IMR-90 (cell line): Measurements from ENCODE around the gene LRIG1. TPM values are rescaled to one million over a fixed set of nuclear protein-coding genes. Genes with fewer than 3 reads are reported as not detected.

Source experiments
- ATAC-seq: fragments of 200-7000 bp; cut with Tn5 transposase; 2 replicates; pipeline ENCODE4 v1.9.1; 2020; ENCODE audit warnings: low read depth, mild to moderate bottlenecking, moderate library complexity
- BruUV-seq: library from RNA; stranded (reverse); fragments of 400-500 nt; replicated peaks from 2 replicates; lab custom pipeline; 2021; lab: Mats Ljungman, UMichigan
- CTCF ChIA-PET: fragments of 300-600 bp; formaldehyde crosslinking; extraction: SDS; loops from one replicate; lab custom pipeline; 2021; ENCODE audit warnings: antibody characterized with exemption; lab: Yijun Ruan, JAX
- POLR2A ChIA-PET: fragments of 300-600 bp; sonication (Branson Sonifier 250); formaldehyde crosslinking; loops from one replicate; lab custom pipeline; 2022; ENCODE audit warnings: antibody characterized with exemption; ENCODE audit not compliant: unreplicated experiment; lab: Charles Lee
- DNase-seq: peaks from one replicate; pipeline ENCODE4 v3.0.0; 2013
- H2AFZ ChIP-seq: replicated peaks from 2 replicates; pipeline ENCODE3; 2013; ENCODE audit warnings: low read length, mild to moderate bottlenecking; ENCODE audit not compliant: poor library complexity
- H2AK5ac ChIP-seq: 2 replicates; pipeline ENCODE4 v1.6.1; 2013; ENCODE audit warnings: low read depth, low read length, inconsistent platforms
- H2AK9ac ChIP-seq: replicated peaks from 2 replicates; pipeline ENCODE3; 2013; ENCODE audit warnings: mild to moderate bottlenecking, low read depth, low read length, moderate library complexity; ENCODE audit not compliant: poor library complexity
- H2BK120ac ChIP-seq: 2 replicates; pipeline ENCODE4 v1.6.1; 2013; ENCODE audit warnings: low read depth, low read length, inconsistent platforms
- H2BK15ac ChIP-seq: 3 replicates; pipeline ENCODE4 v1.6.1; 2013; ENCODE audit warnings: low read depth, low read length, inconsistent platforms
- H2BK20ac ChIP-seq: 2 replicates; pipeline ENCODE4 v1.6.1; 2013; ENCODE audit warnings: low read depth, mild to moderate bottlenecking, inconsistent platforms, low read length, moderate library complexity
- H2BK5ac ChIP-seq: 2 replicates; pipeline ENCODE4 v1.6.1; 2013; ENCODE audit warnings: mild to moderate bottlenecking, low read depth, low read length, inconsistent platforms; ENCODE audit not compliant: poor library complexity, severe bottlenecking
- H3K14ac ChIP-seq: replicated peaks from 2 replicates; pipeline ENCODE4 v1.6.1; 2013; ENCODE audit warnings: low read depth, low read length, inconsistent platforms
- H3K18ac ChIP-seq: 2 replicates; pipeline ENCODE4 v1.6.1; 2013; ENCODE audit warnings: low read depth, low read length, control low read depth
- H3K23ac ChIP-seq: 2 replicates; pipeline ENCODE4 v1.6.1; 2013; ENCODE audit warnings: low read depth, low read length, inconsistent platforms
- H3K27ac ChIP-seq: 2 replicates; pipeline ENCODE4 v1.5.1; 2013; ENCODE audit warnings: mild to moderate bottlenecking, control low read depth, low read length; ENCODE audit not compliant: insufficient read depth
- H3K27me3 ChIP-seq: 2 replicates; pipeline ENCODE4 v1.6.1; 2013; ENCODE audit warnings: low read length; ENCODE audit not compliant: control insufficient read depth, insufficient read depth
- H3K36me3 ChIP-seq: 2 replicates; pipeline ENCODE4 v1.6.1; 2013; ENCODE audit warnings: low read length, mixed read lengths; ENCODE audit not compliant: control insufficient read depth, insufficient read depth
- H3K4ac ChIP-seq: 2 replicates; pipeline ENCODE4 v1.6.1; 2013; ENCODE audit warnings: low read depth, low read length, inconsistent platforms
- H3K4me1 ChIP-seq: 2 replicates; pipeline ENCODE4 v1.6.1; 2013; ENCODE audit warnings: low read length, mixed read lengths; ENCODE audit not compliant: control insufficient read depth, insufficient read depth
- H3K4me2 ChIP-seq: 2 replicates; pipeline ENCODE4 v1.6.1; 2013; ENCODE audit warnings: low read depth, mild to moderate bottlenecking, control low read depth, low read length, moderate library complexity
- H3K4me3 ChIP-seq: 2 replicates; pipeline ENCODE4 v1.5.1; 2013; ENCODE audit warnings: low read depth, mild to moderate bottlenecking, control low read depth, low read length, moderate library complexity; ENCODE audit not compliant: insufficient read depth
- H3K56ac ChIP-seq: 2 replicates; pipeline ENCODE4 v1.6.1; 2013; ENCODE audit warnings: low read length, inconsistent platforms; ENCODE audit not compliant: insufficient read depth; ENCODE audit errors: extremely low read depth
- H3K79me1 ChIP-seq, 2 experiments: 2 replicates each; pipeline ENCODE4 v1.6.1; 2013; ENCODE audit warnings: low read length in 2 of 2, inconsistent platforms in 1 of 2, low read depth in 1 of 2
- H3K9ac ChIP-seq: 2 replicates; pipeline ENCODE4 v1.6.1; 2013; ENCODE audit warnings: low read depth, low read length, control low read depth
- H3K9me1 ChIP-seq: 2 replicates; pipeline ENCODE4 v1.6.1; 2013; ENCODE audit warnings: low read length, inconsistent platforms; ENCODE audit not compliant: insufficient read depth
- H3K9me3 ChIP-seq: 2 replicates; pipeline ENCODE4 v1.6.1; 2013; ENCODE audit warnings: low read length; ENCODE audit not compliant: control insufficient read depth, insufficient read depth
- H4K20me1 ChIP-seq: 2 replicates; pipeline ENCODE4 v1.6.1; 2013; ENCODE audit warnings: low read length, inconsistent platforms; ENCODE audit not compliant: insufficient read depth
- H4K5ac ChIP-seq: 2 replicates; pipeline ENCODE4 v1.6.1; 2013; ENCODE audit warnings: mild to moderate bottlenecking, low read depth, low read length, control low read depth
- H4K8ac ChIP-seq, 2 experiments: 2 replicates each; pipeline ENCODE4 v1.6.1; 2013; ENCODE audit warnings: low read depth in 2 of 2, low read length in 2 of 2, control low read depth in 1 of 2, inconsistent platforms in 1 of 2
- H4K91ac ChIP-seq: 2 replicates; pipeline ENCODE4 v1.6.1; 2013; ENCODE audit warnings: low read depth, low read length, inconsistent platforms; ENCODE audit not compliant: insufficient read depth
- POLR2A ChIP-seq: IDR thresholded peaks from 2 replicates; pipeline ENCODE4 v1.6.1; 2012; ENCODE audit warnings: mild to moderate bottlenecking, low read depth, low read length
- RAD21 ChIP-seq: IDR thresholded peaks from 2 replicates; pipeline ENCODE4 v1.6.1; 2012; ENCODE audit warnings: low read length, improper control_type of control experiment
- WGBS, 2 experiments: methylation state at CpG; one replicate each; pipeline versions ENCODE4 v1.1.5 to v1.1.7; 2013; ENCODE audit warnings: missing lambda C conversion rate in 2 of 2; ENCODE audit not compliant: insufficient read length in 1 of 2; ENCODE audit errors: extremely low coverage in 2 of 2; 5-methylcytosine and 5-hydroxymethylcytosine counted together
- dilution Hi-C: fragments of 300-500 bp; cut with HindIII; formaldehyde crosslinking; loops from one replicate; pipeline ENCODE4 v1.14.3; 2018; ENCODE audit warnings: low sequenced_read_pairs; ENCODE audit not compliant: unreplicated experiment
- in situ Hi-C: fragments of 300-500 bp; cut with MboI; formaldehyde crosslinking; loops from 3 replicates; pipeline ENCODE4 v1.14.3; 2019; ENCODE audit warnings: low sequenced_read_pairs, inconsistent platforms, mixed read lengths
- intact Hi-C: fragments of 100-400 bp; cut with micrococcal nuclease; formaldehyde crosslinking; loops from 2 replicates; pipeline ENCODE4 v1.10.0; 2022
- polyA plus RNA-seq, 3 experiments: library from polyadenylated mRNA; depleted of rRNA; stranded (reverse); fragments of >200 nt; gene quantifications; 2 replicates each; pipeline ENCODE4 v1.2.3, GENCODE V29; 2012; ENCODE audit warnings: low replicate concordance in 1 of 3
- total RNA-seq: library from RNA; depleted of rRNA; stranded (reverse); fragments of >200 nt; gene quantifications from 2 replicates; pipeline ENCODE4 v1.2.3, GENCODE V29; 2012

The LRIG1 gene
- total and polyA plus RNA-seq, 2 of the 4 experiments (the other 2 are of a cell fraction), result 62.8 to 87.8 TPM

- peak overlapping the region; percentile 68; the same call in 1 of the 2 replicates for H3K4ac ChIP-seq
- H4K5ac ChIP-seq, result no peak overlapping the region
- H2BK120ac ChIP-seq, result peak overlapping the region; percentile 56; the same call in 1 of the 2 replicates
- H3K14ac ChIP-seq, result peak overlapping the region; percentile 74
- H3K27ac ChIP-seq, result peak overlapping the region; percentile 37; the same call in 1 of the 2 replicates
- dilution Hi-C loops, result no loop called here
- no peaks in the 10 kb centered on the region for H3K36me3 ChIP-seq
- peak overlapping the region in 1 of 2 experiments; percentile 46; a peak in 2 of 4 replicates for H4K8ac ChIP-seq
- peaks cover 24 to 56% of the 10 kb centered on the region in 2 experiments for H3K79me1 ChIP-seq
- TSS peak; percentile 11 for BruUV-seq
- no peak for ATAC-seq
- H3K56ac ChIP-seq, result no peak overlapping the region
- H3K23ac ChIP-seq, result peak overlapping the region; percentile 89
- no peak overlapping the region for H2BK5ac ChIP-seq
- H2BK20ac ChIP-seq, result no peak overlapping the region
- peak; percentile 24 for DNase-seq
- ChIA-PET POLR2A (no interaction called here), CTCF (interaction anchor here (0.6 kb wide), 1 partner anchor 913 kb away, joined by 4 read pairs; no protein-coding TSS in a partner anchor)
- no peaks in the 10 kb centered on the region for H3K9me3 ChIP-seq
- 73% methylated on average over 3 of the region's 14 CpGs; no CpG with 5 or more reads in 1 of the 2 experiments for WGBS, 2 experiments
- H3K4me2 ChIP-seq, result peak overlapping the region; percentile 73
- peak overlapping the region; percentile 63 for H2AFZ ChIP-seq
- H2BK15ac ChIP-seq, result peak overlapping the region; percentile 44; the same call in 1 of the 3 replicates
- H4K91ac ChIP-seq, result peak overlapping the region; percentile 4; the same call in 1 of the 2 replicates
- peaks cover 3% of the 10 kb centered on the region; the same call in 1 of the 2 replicates for H3K27me3 ChIP-seq
- intact Hi-C loops, result loop anchor here (1.0 to 5.0 kb wide), 3 partner anchors 57 to 242 kb away; no protein-coding TSS in a partner anchor
- peak overlapping the region; percentile 86 for H2AK9ac ChIP-seq
- H2AK5ac ChIP-seq, result peak overlapping the region; percentile 20
- H3K4me3 ChIP-seq, result peak overlapping the region; percentile 97
- in situ Hi-C loops, result loop anchor here (5.0 to 10.0 kb wide), 2 partner anchors 77 to 224 kb away; no protein-coding TSS in a partner anchor
- peak overlapping the region; percentile 96 for H3K9ac ChIP-seq
- H4K20me1 ChIP-seq, result peaks cover 31% of the 10 kb centered on the region; the same call in 1 of the 2 replicates
- H3K9me1 ChIP-seq, result 0 out of 2 replicates have a peak, but pooled peaks cover 7% of the 10 kb centered on the region
- H3K18ac ChIP-seq, result peak overlapping the region; percentile 7; the same call in 1 of the 2 replicates
- no peak for TF ChIP-seq RAD21
- TF ChIP-seq POLR2A, result peak; percentile 16; the same call in 1 of the 2 replicates
- H3K4me1 ChIP-seq, result peaks cover 7% of the 10 kb centered on the region
Observed at GRCh38 chr3:66498687-66499621, 1.9 kb downstream of the LRIG1 start.
